RCC 7860 (cell line): ENCODE results near the gene ASB9.
A peak's percentile ranks its signal among the peaks of the same experiment; 100 is the strongest.
"Not testable (repeated sequence)": the region's sequence is repeated elsewhere in the genome, so short reads cannot be mapped to it uniquely, and the experiment has no call there.

Source experiments
- DNase-seq: peaks from one replicate; pipeline ENCODE4 v3.0.0-alpha.2; 2015; ENCODE audit warnings: low spot score
- FAIRE-seq: peaks from 2 replicates; lab custom pipeline; 2012; peaks lifted over from hg19 to GRCh38; lab: Jason Lieb, UNC

The ASB9 gene

DNA sequence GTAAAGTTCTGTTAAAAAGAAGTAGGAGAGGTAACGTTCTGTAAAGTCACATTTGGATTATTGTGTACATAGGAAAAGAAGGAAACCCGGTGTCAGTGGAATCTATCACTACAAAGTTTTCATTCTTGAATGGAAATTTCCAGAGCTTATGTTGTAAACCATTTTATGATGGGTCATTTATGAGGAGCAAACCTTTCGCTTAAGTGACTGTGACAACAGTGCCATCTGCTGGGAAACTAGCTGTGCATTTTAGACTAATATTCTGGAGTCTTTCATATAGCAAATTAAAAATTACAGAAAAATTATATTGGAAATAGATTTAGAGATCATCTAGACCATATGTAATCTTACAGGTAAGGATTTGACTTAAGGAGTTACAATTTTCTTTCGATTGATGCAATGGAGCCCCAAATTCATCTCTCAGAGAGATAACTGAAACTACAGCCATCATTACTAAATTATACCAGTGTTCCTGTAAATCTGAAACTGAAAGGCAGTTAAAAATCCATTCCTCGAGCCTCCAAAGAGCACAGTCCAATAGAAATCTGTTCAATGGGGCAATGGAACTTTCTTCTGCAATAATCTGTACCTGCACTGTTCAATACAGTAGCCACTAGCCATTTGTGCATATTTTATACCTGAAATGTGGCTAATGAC lies 26.9 kb downstream of the ASB9 start:
- FAIRE-seq = peak; percentile 56

DNA sequence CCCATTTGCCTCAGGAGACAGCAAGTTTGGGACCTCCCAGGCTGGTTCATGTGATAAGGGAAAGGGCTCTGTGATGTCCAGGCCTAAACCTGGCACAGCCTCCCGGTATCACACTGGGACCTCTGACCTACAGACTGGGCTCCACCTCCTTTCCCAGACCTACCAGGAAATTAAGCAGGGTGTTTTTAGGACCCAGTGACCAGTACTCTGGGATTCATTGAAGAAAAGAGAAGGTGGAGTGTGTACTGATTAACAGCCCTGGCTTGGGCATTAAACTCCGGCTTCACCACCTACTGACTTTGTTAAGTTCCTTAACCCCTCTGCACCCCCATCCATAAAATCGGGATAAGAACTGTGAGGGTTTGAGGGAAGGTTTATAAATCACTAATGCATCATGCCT lies 28.6 kb downstream of the ASB9 start:
- FAIRE-seq (no peak), DNase-seq (no peak)

More for the DNA sequence above, 26.9 kb downstream of the ASB9 start:
- no peak for DNase-seq

DNA sequence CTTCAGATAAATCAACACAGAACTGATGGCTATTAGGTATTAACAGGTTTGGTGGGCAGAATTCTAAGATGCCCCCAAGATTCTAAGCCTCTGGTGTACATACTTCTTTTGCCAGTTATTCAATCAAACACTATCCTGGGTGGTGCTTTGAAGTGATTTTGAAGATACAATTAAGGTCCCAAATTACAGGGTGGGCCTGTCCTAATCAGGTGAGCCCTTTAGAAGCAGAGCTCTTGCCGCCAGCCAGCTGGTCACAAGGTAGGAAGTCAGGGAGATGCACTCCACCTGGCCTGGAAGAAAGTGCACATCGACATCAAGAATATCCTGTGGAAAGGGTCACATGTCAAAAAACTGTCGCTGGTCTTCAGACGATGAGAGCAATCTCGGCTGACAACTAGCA lies 29.5 kb downstream of the ASB9 start:
- DNase-seq (no peak), FAIRE-seq (no peak)

DNA sequence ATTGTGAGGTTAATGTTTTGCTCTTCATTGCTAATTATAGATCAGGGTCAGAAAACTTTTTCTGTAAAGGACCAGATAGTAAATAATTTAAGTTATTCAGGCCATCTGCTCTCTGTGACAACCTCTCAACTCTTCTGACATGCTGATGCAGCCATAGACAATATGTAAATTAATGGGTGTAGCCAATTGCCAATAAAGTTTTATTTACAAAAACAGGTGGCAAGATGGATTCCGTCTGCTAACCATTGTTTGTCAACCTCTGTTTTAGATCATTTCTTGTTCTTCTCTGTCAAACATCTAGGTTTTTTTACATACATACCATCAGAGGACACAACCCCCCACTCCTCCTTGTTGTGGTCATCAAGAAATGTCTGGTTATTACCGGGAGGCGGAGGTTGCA lies 33.7 kb downstream of the ASB9 start:
- no peak for FAIRE-seq

DNA sequence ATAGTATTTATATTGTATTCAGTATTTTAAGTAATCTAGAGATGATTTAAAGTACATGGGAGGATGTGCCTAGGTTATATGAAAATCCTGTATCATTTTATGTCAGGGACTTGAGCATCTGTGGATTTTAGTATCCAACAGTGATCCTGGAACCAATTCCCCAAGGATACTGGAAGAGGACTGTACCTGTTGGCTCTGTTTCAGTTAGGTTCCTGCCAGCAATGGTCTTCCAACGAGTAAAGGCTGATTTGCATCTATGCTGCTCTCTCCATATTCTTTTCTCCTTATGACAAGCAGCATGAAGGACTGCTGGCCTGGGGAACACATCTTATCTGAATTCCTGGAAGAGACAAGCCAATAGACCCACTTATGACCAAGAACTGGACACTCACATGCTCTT lies 34.9 kb downstream of the ASB9 start:
- DNase-seq = no peak
- no peak for FAIRE-seq

More for the DNA sequence above, 33.7 kb downstream of the ASB9 start:
- DNase-seq = no peak

DNA sequence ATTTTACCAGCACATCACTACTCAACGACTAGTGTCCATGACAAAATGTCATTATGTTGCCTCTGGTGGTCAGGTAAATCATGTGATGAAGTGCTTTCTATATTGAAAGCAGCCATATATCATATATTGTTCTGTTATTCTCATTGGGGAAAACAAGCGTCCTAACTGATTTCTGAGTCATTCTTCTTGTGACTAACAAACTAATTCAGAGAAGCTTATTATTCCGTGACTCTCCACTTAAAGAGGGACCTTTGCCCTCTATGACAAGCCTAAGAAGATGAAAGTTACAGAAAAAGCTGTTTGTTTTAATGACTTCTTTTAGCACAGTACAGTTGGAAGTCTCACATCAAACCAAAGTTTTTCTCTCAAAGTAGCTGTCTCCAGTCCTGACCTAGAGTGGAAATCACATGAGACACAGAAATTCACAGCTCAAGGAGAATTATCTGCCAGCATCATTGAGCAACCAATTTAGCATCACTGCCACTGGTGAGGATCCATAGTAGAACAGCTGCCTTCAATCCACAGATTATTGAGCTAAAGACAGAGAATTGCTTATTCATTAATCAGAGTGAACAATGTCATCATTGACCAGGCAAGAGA lies 36.4 kb downstream of the ASB9 start:
- DNase-seq (no peak), FAIRE-seq (no peak)

DNA sequence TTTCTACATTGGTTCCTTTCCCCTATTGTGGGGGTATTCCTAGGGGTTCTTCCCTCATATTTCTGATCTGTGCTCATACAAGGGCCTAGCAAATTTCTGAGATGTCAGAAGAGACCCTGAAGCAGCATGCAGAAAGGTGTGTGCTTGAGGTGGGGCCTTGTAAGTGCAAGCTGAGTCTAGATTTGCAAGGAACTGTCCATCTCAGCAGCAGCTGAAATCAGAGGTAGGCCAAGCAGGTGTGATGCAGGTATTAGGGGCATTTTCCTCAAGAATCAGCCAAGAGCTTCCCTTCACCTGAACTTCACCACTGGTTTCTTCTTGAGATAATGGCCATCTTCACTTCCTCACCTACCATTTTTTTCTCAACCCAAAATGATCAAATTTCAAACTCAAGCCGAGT lies 45.1 kb downstream of the ASB9 start:
- FAIRE-seq = no peak
- DNase-seq = no peak

DNA sequence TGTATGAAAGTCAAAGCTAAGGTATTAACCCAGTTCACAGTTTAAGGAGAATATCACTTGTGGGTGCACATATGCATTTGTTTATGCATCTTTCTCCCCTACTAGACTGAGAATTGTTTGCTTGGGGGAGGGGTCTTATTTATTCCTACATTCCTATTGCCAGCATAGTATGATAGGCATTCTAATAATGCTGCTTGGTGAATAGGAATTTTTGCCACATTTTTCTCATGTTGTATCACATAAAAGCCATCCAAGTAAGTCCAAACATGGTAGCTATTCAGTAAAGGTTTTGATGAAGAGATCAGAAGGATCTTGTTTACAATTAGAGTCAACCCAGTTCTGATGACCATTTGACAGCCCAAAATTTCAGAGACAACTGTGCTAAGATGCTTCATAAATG lies 48.6 kb downstream of the ASB9 start:
- FAIRE-seq = no peak
- DNase-seq = no peak

DNA sequence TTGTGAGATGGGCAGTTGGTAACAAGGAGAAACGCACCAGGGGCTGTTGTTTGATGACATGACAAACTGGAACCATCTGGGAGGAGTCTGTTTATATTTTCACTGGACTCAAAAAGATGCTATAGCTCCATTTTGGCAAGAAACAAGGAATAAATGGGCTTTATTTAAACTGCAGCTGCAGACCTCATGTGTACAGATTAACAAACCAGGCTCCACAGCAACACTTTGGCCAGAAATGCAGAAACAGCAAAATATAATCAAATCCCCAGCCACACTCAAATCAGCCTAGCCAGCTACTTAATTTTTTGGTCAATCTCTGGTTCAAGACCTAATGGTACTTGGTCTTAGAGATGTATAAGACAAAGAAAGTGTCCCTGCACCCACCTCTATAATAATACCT lies 52.7 kb downstream of the ASB9 start:
- no peak for DNase-seq

DNA sequence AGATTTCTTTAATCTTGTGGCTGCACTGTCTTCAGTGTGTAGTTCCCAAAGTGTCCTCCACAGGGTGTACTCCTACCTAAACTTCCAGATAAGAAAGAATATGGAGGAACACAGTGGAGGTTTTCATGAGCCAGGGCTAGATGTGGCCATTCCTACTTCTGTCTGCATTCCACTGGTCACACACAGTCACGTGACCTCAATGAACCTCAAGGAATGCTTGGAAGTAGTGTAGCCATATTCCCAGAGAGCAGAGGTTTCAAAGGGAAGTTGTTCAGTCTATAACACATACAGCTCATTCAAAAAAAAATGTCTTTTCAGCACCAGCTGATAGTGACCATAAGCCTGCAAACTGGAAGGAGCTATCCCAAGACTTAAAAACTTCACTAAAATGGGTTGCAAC lies 53.6 kb downstream of the ASB9 start:
- no peak for DNase-seq
- no peak for FAIRE-seq

More for the DNA sequence above, 52.7 kb downstream of the ASB9 start:
- FAIRE-seq = no peak

DNA sequence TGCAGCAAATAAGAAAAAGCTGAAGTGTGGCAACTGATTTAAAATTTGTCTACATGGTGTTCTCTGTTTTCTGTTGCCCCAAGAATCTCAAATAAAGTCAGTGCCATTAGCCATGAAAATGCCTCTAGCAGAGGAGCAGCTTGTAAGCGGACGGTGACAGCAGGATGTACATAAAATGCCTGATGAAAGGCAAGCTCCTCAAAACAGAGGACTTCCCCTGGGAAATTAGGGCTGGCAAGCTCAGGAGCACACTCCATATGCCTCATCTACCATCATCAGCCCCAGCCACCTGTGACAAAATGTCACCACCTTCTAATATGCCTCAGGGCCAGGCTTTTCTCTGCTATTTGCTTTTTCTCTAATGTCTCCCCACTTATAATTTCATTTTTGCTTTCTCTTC lies 54.5 kb downstream of the ASB9 start:
- DNase-seq = no peak
- FAIRE-seq = no peak

DNA sequence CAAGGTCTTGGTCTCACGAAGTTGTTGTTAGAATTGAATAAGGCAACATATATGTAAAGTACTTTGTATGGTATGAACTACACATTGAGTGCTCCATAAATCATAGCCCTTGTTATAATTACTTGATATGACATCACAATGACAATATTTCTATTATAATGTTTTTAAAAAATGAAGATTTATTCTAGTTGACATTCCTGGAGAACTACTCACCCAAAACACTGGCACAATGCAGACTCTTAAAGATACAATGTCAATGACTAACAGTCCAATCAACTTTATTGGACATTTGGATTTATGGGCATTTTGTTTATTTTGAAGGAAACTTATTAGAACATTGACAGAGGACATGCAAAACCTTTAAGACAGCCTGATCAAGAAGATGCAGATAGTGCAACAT lies 55.3 kb downstream of the ASB9 start:
- DNase-seq (no peak), FAIRE-seq (no peak)

DNA sequence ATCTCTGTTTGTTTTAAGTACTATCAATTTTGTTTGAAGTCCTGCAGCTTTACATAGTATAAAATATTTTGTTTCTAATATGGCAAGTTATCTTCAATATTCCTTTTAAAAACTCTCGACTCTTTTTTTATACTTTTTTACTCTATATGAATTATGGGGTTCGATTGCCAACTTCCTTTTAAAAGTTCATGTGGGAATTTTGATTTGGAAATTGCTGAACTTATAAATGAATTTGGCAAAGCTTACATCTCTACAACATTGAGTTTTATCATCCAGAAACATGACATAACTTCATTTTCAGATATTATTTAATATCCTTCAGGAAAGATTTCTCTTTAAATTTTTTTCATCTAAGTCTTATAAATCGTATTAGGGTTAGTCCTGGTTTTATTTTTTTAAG lies 60.8 kb downstream of the ASB9 start:
- FAIRE-seq = no peak
- no peak for DNase-seq

DNA sequence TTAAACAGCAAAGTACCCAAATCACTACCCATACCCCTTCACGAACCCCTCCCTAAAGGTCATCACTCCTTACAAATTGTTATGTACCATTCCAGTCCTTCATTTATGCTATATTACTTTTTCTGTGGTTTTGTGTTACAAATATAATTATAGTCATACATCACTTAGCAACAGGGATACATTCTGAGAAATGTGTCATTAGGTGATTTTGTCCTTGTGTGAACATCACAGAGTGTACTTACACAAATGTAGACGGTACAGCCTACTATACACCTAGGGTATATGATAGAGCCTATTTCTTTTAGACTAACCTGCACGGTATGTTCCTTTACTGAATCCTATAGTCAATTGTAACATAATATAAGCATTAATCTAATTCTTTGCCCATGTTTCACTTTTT lies 61.9 kb downstream of the ASB9 start:
- FAIRE-seq (no peak), DNase-seq (no peak)

DNA sequence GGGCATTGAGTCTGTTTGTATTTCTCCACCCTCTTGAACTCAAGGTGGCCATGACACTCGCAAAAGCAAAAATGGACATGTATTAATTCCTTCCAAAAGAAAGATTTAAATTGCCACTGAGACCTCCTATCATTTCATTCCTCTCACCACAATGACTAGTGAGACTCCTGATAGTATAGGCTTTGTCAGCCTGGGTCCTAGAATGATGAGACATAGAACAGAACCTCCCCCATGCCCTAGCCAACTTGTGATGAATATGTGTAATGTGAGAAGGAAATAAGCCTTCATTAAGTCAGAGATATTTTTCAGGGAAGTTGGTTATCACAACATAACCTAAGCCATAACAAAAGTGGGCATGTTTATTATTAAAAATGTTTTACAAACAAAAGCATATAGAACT lies 62.5 kb downstream of the ASB9 start:
- no peak for FAIRE-seq
- no peak for DNase-seq

DNA sequence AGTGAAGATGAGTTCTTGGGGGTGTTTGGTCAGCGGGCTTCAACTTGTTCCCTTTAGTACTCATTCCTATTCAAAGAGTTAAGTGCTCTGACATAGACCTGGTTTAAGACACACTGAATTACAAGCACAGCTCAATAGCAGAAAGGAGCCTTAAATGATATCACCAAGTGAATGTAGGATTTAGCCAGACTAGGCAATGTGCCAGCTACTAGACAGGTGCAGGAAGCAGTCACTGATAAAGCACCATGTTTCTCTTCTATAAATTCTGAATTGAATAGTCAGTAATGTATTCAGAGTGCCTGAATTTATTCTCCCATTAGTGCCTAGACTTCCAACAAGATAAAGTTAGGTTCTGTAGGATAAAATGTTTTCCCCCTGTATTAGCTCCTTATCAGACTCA lies 63.6 kb downstream of the ASB9 start:
- DNase-seq (no peak), FAIRE-seq (no peak)

DNA sequence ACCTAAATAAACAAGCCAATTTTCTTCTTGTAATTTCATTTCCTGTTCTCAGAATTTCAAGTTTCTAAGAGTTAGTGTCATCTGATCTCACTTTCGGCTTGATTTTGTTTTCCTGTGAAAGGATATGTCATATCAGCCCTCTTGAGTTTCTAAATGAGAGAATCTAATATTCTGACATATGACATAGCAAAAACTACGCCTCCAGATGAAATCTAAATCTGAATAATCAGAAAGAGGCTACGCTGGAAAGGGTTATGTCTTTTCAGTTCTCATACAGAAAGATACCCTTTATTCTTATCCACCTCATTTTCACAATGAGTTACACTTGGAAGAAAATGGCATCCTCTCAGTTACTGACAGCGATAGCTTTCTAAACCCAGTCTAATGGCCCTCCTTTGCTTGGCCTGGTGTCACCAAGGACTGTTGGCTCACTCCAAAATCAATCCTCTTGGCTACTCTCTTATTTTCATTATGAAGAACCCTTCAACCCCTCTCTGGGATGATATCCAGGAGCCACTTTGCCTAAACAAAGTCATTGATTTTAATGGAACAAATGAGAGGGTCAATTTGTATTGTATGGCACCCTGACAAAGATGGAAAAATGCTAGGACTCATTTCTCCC lies 65.6 kb downstream of the ASB9 start:
- no peak for FAIRE-seq

DNA sequence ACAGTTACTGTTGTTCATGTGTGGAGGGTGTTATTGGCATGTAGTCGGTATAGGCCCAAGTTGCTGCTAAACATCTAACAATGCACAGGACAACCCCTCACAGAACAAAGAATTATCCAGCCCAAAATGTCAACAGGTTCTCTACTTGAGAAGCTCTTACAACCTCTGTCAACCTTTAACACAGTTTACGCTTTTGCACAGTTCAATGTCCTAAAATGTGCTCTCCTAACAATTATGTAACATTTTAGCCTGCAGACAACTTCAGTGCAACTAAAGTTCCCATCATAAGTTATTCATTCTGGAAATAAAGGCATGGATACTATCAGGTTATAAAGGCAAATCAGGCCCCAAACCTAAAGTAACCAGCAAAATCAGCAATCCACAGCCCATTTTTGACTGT lies 66.2 kb downstream of the ASB9 start:
- DNase-seq (no peak), FAIRE-seq (no peak)

More for the DNA sequence above, 65.6 kb downstream of the ASB9 start:
- no peak for DNase-seq

DNA sequence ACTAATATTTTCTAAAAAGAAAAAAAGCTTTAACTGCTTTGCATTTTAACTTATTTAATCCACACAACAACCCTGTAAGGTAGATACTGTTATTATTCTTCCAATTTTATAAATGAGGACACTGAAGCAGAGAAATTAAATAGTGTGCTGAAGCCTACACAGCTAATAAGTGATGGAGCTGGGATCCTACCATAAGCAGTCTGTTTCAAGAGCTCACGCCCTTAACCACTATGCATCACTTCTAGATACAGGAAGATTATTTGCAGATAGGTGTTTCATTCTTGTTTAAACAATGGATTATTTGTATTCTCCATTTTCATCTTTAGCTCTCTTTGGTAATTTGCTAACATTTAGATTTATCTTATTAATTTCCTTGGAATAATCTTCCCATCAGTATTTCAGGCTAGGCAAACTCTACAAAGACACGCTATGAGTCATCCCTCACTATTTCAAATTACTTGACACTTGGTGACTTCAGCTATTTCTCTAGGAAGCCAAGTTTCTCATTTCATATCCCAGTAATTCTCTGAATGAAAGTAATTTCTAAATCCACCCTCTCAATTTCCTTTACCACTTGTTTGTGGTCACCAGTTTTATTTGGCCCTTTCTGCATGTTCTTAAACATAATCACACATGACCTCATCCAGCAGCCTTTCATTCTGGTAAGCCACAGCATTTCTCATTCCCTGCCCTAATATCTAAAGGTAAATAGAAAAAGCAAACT lies 67.3 kb downstream of the ASB9 start:
- no peak for FAIRE-seq

DNA sequence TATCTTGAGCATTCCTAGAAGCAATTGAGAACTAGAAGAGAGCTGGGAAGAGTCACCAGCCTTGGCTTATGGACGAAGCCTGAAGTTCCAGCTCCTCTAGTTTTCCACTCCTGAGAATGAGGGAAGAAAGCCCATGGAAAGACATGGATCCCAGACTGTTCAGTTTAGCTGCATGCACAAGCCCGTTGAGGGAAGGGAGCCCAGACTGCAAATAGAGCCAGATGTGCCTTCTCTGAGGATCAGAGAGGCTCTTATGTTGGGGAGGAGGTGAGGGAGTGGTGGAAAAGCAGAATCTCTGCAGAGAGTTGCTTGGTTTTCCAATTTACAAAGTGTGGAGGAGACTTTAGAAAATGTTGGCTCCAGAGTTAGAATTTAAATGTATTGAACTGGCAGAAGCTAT lies 69.0 kb downstream of the ASB9 start:
- no peak for FAIRE-seq
- no peak for DNase-seq

More for the DNA sequence above, 67.3 kb downstream of the ASB9 start:
- DNase-seq = peak; percentile 15

DNA sequence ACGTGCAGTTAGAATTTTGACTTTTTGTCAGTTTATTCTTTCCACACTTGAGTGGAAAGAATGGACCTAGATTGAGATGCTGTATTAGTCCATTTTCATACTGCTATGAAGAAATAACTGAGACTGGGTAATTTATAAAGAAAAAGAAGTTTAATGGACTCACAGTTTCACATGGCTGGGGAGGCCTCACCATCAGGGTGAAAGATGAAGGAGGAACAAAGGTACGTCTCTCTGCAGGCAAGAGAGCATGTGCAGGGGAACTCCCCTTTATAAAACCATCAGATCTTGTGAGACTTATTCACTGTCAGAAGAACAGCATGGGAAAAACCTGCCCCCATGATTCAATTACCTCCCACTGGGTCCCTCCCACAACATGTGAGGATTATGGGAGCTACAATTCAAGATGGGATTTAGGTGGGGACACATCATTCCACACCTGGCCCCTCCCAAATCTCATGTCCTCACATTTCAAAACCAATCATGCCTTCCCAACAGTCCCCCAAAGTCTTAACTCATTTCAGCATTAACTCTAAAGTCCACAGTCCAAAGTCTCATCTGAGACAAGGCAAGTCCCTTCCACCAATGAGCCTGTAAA lies 71.2 kb downstream of the ASB9 start:
- not testable (repeated sequence) for FAIRE-seq, DNase-seq
